Testis (tissue), 3 donors: ENCODE measurements around the gene PCGF1. TPM values are rescaled to one million over a fixed set of nuclear protein-coding genes. Genes with fewer than 3 reads are reported as not detected.

ENCODE experiments used
- DNase-seq: peaks from one replicate; pipeline ENCODE4 v3.0.0-alpha.2; 2019
- H3K27ac ChIP-seq, 2 donors: fragments of 200-600 bp; sonication (generic); one replicate each; pipeline ENCODE4 v1.5.1; 2019
- H3K27me3 ChIP-seq: fragments of 200-600 bp; sonication (generic); one replicate; pipeline ENCODE4 v1.5.1; 2019
- H3K36me3 ChIP-seq: fragments of 200-600 bp; sonication (generic); one replicate; pipeline ENCODE4 v1.5.1; 2017; ENCODE audit warnings: low read depth; ENCODE audit errors: missing control alignments
- H3K4me1 ChIP-seq: fragments of 200-600 bp; sonication (generic); one replicate; pipeline ENCODE4 v1.5.1; 2019
- H3K4me3 ChIP-seq, 2 donors: fragments of 200-600 bp; sonication (generic); one replicate each; pipeline ENCODE4 v1.5.1; 2017 to 2019
- H3K9me3 ChIP-seq: fragments of 200-600 bp; sonication (generic); one replicate; pipeline ENCODE4 v1.5.1; 2017
- CTCF ChIP-seq, 3 experiments: fragments of 450-650 bp in 2 of 3; fragments of 200-600 bp in 1 of 3; sonication (generic) in 1 of 3; IDR thresholded peaks; one replicate each; pipeline ENCODE4 v1.5.1; 2016 to 2019; ENCODE audit warnings: antibody characterized with exemption in 3 of 3, mild to moderate bottlenecking in 2 of 3, moderate library complexity in 1 of 3
- POLR2A ChIP-seq: fragments of 450-650 bp; IDR thresholded peaks from one replicate; pipeline ENCODE4 v1.6.1; 2017; ENCODE audit warnings: antibody characterized with exemption, mild to moderate bottlenecking, moderate library complexity
- WGBS, 2 donors: methylation state at CpG; one replicate each; pipeline ENCODE4 v1.1.5; 2018; 5-methylcytosine and 5-hydroxymethylcytosine counted together
- intact Hi-C: fragments of 100-400 bp; cut with DNase I; formaldehyde crosslinking; loops from one replicate; pipeline ENCODE4 v1.15.1; 2023; ENCODE audit warnings: low total_unique reads
- polyA plus RNA-seq: library from polyadenylated mRNA; stranded (reverse); fragments of 350-450 nt; fragmentation: Illumina TruSeq; extraction: RNeasy Lipid Tissue Mini Kit (QIAGEN cat#74804); gene quantifications from one replicate; pipeline ENCODE4 v1.2.3, GENCODE V29; 2014; ENCODE audit warnings: low read depth, low replicate concordance; ENCODE audit not compliant: insufficient read depth
- total RNA-seq, 2 donors: library from RNA; depleted of rRNA; stranded (reverse); fragments of >200 nt; gene quantifications; one replicate each; pipeline ENCODE4 v1.2.3, GENCODE V29; 2016

PCGF1 gene
- total and polyA plus RNA-seq, 3 donors from 2014 or later, result 17.0 to 25.3 (median 20.1) TPM

GRCh38 chr2:74535440-74535965 lies 28.0 kb upstream of the PCGF1 start:
- 93 to 95% methylated on average over 8 to 10 of the region's 10 CpGs for WGBS, 2 donors
- intact Hi-C loops, result no loop called here
- Histone ChIP-seq H3K36me3 (no peaks in the 10 kb centered on the region), H3K4me3 (no peak overlapping the region), H3K9me3 (no peaks in the 10 kb centered on the region), H3K27ac (no peak overlapping the region), H3K27me3 (no peaks in the 10 kb centered on the region), H3K4me1 (peaks cover 9% of the 10 kb centered on the region)
- no peak for TF ChIP-seq POLR2A
- no peak for TF ChIP-seq CTCF (IDR thresholded peaks at IDR 0.05)
- DNase-seq, result no peak

GRCh38 chr2:74534411-74534810 lies 26.9 kb upstream of the PCGF1 start:
- no peak overlapping the region for H3K27ac ChIP-seq
- no peak overlapping the region for H3K4me3 ChIP-seq
- WGBS, 2 donors, result 86 to 89% methylated on average over 10 to 12 of the region's 12 CpGs
- intact Hi-C loops, result no loop called here
- peaks cover 9% of the 10 kb centered on the region for H3K4me1 ChIP-seq
- DNase-seq, result no peak
- H3K27me3 ChIP-seq, result no peaks in the 10 kb centered on the region
- TF ChIP-seq POLR2A, result no peak
- no peak for TF ChIP-seq CTCF (IDR thresholded peaks at IDR 0.05)
- H3K36me3 ChIP-seq, result no peaks in the 10 kb centered on the region
- H3K9me3 ChIP-seq, result no peaks in the 10 kb centered on the region

DNA sequence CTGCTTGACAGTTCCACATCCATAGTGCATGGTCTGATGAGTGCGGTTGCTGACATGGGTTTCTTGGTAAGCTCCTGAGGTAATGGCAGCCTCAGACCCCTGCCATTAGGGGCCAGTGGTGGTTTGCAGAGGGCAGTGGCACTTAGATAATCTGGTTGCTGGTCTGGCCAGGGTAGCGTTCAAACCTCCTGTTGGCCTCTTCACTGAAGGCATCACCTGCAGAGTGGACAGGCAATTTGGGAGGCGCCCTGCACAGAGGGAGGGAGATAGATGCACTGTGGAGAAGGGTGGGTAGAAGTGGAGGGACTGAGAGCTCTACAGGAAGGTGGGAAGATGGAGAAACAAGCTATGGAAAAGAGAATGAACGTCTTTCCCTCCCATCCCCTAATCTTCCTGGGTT lies 26.0 kb upstream of the PCGF1 start:
- no peaks in the 10 kb centered on the region for H3K36me3 ChIP-seq
- H3K9me3 ChIP-seq, result no peaks in the 10 kb centered on the region
- H3K27ac ChIP-seq, result no peak overlapping the region
- intact Hi-C loops, result no loop called here
- no peak for DNase-seq
- no peak overlapping the region for H3K4me3 ChIP-seq
- no peaks in the 10 kb centered on the region for H3K27me3 ChIP-seq
- peaks cover 13% of the 10 kb centered on the region for H3K4me1 ChIP-seq
- TF ChIP-seq POLR2A, result no peak
- TF ChIP-seq CTCF (IDR thresholded peaks at IDR 0.05), result no peak
- WGBS, 2 donors, result 76 to 85% methylated on average over 3 to 4 of the region's 4 CpGs

DNA sequence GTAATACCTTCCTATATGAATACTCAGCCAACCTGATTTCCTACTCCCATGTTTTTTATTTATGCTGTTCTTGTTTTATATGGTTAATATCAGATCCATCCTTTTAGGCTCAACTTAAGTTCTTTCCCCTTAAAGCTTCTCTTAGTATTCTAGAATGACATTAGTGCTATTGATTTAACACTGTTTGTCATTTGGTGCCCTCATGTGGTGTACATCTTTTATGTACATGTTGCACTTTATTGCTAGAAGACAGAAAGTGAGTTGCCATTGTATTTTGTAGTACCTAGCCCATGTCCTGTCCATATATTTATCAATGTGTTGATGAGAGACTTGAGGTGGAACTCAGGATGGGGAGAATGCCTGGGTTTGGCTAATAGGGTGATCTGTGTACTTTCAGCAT lies 24.7 kb upstream of the PCGF1 start:
- H3K36me3 ChIP-seq, result no peaks in the 10 kb centered on the region
- no peaks in the 10 kb centered on the region for H3K9me3 ChIP-seq
- no peak for TF ChIP-seq CTCF (IDR thresholded peaks at IDR 0.05)
- TF ChIP-seq POLR2A, result no peak
- no peak overlapping the region for H3K4me3 ChIP-seq
- H3K4me1 ChIP-seq, result peaks cover 16% of the 10 kb centered on the region
- no peak for DNase-seq
- no peaks in the 10 kb centered on the region for H3K27me3 ChIP-seq
- intact Hi-C loops, result no loop called here
- H3K27ac ChIP-seq, result no peak overlapping the region

GRCh38 chr2:74531666-74532065 lies 24.2 kb upstream of the PCGF1 start:
- Histone ChIP-seq H3K27ac (no peak overlapping the region), H3K4me1 (peaks cover 16% of the 10 kb centered on the region), H3K4me3 (no peak overlapping the region), H3K36me3 (no peaks in the 10 kb centered on the region), H3K9me3 (no peaks in the 10 kb centered on the region), H3K27me3 (no peaks in the 10 kb centered on the region)
- DNase-seq, result no peak
- intact Hi-C loops, result no loop called here
- WGBS, 2 donors, result 74 to 89% methylated on average over 5 to 7 of the region's 7 CpGs
- TF ChIP-seq POLR2A (no peak), CTCF (IDR thresholded peaks at IDR 0.05) (no peak)
